Endodermal cell (in vitro differentiated cells): ENCODE results near the gene OSBPL5. TPM values are rescaled to one million over a fixed set of nuclear protein-coding genes. Genes with fewer than 3 reads are reported as not detected.

Source experiments
- DNase-seq: peaks from one replicate; pipeline ENCODE4 v3.0.0-alpha.2; 2017
- H3K27ac ChIP-seq: 2 replicates; pipeline ENCODE4 v1.5.1; 2013; ENCODE audit warnings: mild to moderate bottlenecking, low read depth, low read length, moderate library complexity
- H3K27me3 ChIP-seq: 2 replicates; pipeline ENCODE4 v1.6.1; 2013; ENCODE audit warnings: mild to moderate bottlenecking, low read length, moderate library complexity; ENCODE audit not compliant: insufficient read depth, control insufficient read depth, poor library complexity, severe bottlenecking
- H3K36me3 ChIP-seq: 2 replicates; pipeline ENCODE4 v1.7.0; 2013; ENCODE audit warnings: mild to moderate bottlenecking, low read length, moderate library complexity; ENCODE audit not compliant: control insufficient read depth, insufficient read depth
- H3K4me1 ChIP-seq: one replicate; pipeline ENCODE4 v1.7.0; 2013; ENCODE audit warnings: low read length; ENCODE audit not compliant: control insufficient read depth, insufficient read depth
- H3K4me3 ChIP-seq: 2 replicates; pipeline ENCODE4 v1.5.1; 2013; ENCODE audit warnings: mild to moderate bottlenecking, low read length, moderate library complexity
- H3K9ac ChIP-seq: 2 replicates; pipeline ENCODE4 v1.6.1; 2013; ENCODE audit warnings: mild to moderate bottlenecking, low read length, moderate library complexity; ENCODE audit not compliant: poor library complexity, severe bottlenecking; ENCODE audit errors: extremely low read depth
- H3K9me3 ChIP-seq: 2 replicates; pipeline ENCODE4 v1.6.1; 2013; ENCODE audit warnings: mild to moderate bottlenecking, low read length, moderate library complexity; ENCODE audit not compliant: control insufficient read depth
- H3K27ac Mint-ChIP-seq: 2 replicates; pipeline ENCODE4 v1.8.0; 2020; ENCODE audit warnings: mixed read lengths
- H3K27me3 Mint-ChIP-seq: 2 replicates; pipeline ENCODE4 v1.8.0; 2021; ENCODE audit warnings: mild to moderate bottlenecking, mixed read lengths; ENCODE audit not compliant: insufficient read depth
- H3K36me3 Mint-ChIP-seq: 2 replicates; pipeline ENCODE4 v1.8.0; 2020; ENCODE audit warnings: low read depth, mixed read lengths
- H3K4me1 Mint-ChIP-seq: 2 replicates; pipeline ENCODE4 v1.8.0; 2020; ENCODE audit warnings: mixed read lengths
- H3K4me3 Mint-ChIP-seq: 2 replicates; pipeline ENCODE4 v1.8.0; 2020; ENCODE audit warnings: mild to moderate bottlenecking, moderate library complexity, mixed read lengths
- H3K9me3 Mint-ChIP-seq: 2 replicates; pipeline ENCODE4 v1.8.0; 2020; ENCODE audit warnings: mild to moderate bottlenecking, mixed read lengths
- WGBS, 2 experiments: methylation state at CpG; one replicate each; pipeline versions ENCODE4 v1.1.5 to v1.1.7; 2013; ENCODE audit warnings: missing lambda C conversion rate in 2 of 2, mixed read lengths in 1 of 2; ENCODE audit not compliant: insufficient coverage in 1 of 2, insufficient read length in 1 of 2; 5-methylcytosine and 5-hydroxymethylcytosine counted together
- total RNA-seq, 2 donors: library from RNA; stranded (reverse); fragmentation: NEBNext Ultra II Directional in 1 of 2; extraction: Animal tissue kit (Norgen Biotek cat#: 25700) in 1 of 2; gene quantifications; 2 replicates in 1 of 2; 3 replicates in 1 of 2; pipeline ENCODE4 v1.2.1, GENCODE V29; 2021
- TF ChIP-seq, protein P1 (sequence below): fragments of 200-600 bp; sonication (generic); conservative IDR thresholded peaks from 2 replicates; pipeline ENCODE4 v1.5.0; 2021; ENCODE audit warnings: antibody characterized with exemption, mild to moderate bottlenecking

The OSBPL5 gene
- total RNA-seq, 2 donors from 2014 or later = 1.2 to 4.8 TPM

DNA sequence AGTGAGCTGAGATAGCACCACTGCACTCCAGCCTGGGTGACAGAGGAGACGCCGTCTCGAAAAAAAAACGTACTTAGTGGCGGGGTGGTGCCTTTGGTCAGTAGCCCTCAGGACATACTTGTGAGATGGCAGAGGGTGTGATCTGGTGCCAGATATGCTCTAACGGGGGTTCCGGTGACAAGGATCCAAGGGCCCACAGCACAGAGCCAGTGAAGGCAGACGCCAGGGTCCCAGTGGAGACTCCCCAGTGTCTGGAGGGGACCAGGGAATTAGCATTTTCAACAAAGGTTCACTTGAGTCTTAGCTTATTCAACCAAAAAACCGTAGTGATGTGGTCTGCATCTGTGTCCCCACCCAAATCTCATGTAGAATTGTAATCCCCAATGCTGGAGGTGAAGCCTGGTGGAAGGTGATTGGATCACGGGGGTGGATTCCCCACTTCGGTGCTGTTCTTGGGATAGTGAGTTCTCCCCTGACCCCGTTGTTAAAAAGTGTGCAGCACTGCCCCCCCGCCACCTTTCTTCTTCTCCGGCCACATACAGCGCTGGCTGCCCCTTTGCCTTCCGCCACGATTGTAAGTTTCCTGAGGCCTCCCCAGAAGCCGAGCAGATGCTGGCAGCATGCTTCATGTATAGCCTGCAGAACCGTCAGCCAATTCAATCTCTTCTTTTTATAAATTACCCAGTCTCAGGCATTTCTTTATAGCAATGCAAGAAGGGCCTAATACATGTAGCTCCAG lies 26.6 kb upstream of the OSBPL5 start:
- no peaks in the 10 kb centered on the region for H3K4me1 ChIP-seq
- no peaks in the 10 kb centered on the region for H3K36me3 ChIP-seq
- H3K4me1 Mint-ChIP-seq = peaks cover 4% of the 10 kb centered on the region
- no peak overlapping the region for H3K4me3 Mint-ChIP-seq
- no peaks in the 10 kb centered on the region for H3K9me3 ChIP-seq
- no peak overlapping the region for H3K4me3 ChIP-seq
- peaks cover 4% of the 10 kb centered on the region for H3K27me3 ChIP-seq
- H3K27ac ChIP-seq = no peak overlapping the region
- TF ChIP-seq, protein P1, sequence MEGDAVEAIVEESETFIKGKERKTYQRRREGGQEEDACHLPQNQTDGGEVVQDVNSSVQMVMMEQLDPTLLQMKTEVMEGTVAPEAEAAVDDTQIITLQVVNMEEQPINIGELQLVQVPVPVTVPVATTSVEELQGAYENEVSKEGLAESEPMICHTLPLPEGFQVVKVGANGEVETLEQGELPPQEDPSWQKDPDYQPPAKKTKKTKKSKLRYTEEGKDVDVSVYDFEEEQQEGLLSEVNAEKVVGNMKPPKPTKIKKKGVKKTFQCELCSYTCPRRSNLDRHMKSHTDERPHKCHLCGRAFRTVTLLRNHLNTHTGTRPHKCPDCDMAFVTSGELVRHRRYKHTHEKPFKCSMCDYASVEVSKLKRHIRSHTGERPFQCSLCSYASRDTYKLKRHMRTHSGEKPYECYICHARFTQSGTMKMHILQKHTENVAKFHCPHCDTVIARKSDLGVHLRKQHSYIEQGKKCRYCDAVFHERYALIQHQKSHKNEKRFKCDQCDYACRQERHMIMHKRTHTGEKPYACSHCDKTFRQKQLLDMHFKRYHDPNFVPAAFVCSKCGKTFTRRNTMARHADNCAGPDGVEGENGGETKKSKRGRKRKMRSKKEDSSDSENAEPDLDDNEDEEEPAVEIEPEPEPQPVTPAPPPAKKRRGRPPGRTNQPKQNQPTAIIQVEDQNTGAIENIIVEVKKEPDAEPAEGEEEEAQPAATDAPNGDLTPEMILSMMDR = no peak
- H3K9ac ChIP-seq = no peak overlapping the region
- no peak overlapping the region for H3K27ac Mint-ChIP-seq
- no peaks in the 10 kb centered on the region for H3K36me3 Mint-ChIP-seq
- DNase-seq = no peak
- peaks cover 58% of the 10 kb centered on the region for H3K27me3 Mint-ChIP-seq
- 91 to 95% methylated on average over 15 to 19 of the region's 19 CpGs for WGBS, 2 experiments
- H3K9me3 Mint-ChIP-seq = peaks cover 4% of the 10 kb centered on the region

DNA sequence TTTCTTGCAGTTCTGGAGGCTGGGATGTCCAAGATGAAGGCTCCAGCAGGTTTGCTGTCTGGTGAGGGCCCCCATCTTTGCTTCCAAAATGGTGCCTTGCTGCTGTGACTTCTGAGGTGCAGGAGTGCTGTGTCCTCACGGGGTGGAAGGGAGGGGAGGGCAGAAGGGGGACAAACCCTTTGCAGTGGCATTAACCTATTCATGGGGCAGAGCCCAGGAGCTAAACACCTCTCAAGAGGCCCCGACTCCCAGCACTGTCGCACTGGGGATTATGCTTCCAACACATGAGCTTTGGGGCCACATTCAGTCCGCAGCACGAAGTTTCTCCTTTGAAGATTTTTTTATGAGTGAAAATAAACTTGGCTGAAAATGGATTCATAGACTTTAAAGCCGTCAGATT lies 25.5 kb upstream of the OSBPL5 start:
- Histone ChIP-seq H3K9ac (no peak overlapping the region), H3K9me3 (no peaks in the 10 kb centered on the region), H3K27ac (no peak overlapping the region), H3K36me3 (no peaks in the 10 kb centered on the region), H3K27me3 (peaks cover 4% of the 10 kb centered on the region), H3K4me3 (no peak overlapping the region), H3K4me1 (no peaks in the 10 kb centered on the region)
- Mint-ChIP-seq H3K27ac (no peak overlapping the region), H3K4me1 (peaks cover 4% of the 10 kb centered on the region), H3K4me3 (no peak overlapping the region), H3K36me3 (no peaks in the 10 kb centered on the region), H3K27me3 (peaks cover 60% of the 10 kb centered on the region), H3K9me3 (peaks cover 4% of the 10 kb centered on the region)
- WGBS, 2 experiments = 88 to 94% methylated on average over 2 to 6 of the region's 6 CpGs
- peak; percentile 45 for DNase-seq
- TF ChIP-seq, protein P1 = no peak

DNA sequence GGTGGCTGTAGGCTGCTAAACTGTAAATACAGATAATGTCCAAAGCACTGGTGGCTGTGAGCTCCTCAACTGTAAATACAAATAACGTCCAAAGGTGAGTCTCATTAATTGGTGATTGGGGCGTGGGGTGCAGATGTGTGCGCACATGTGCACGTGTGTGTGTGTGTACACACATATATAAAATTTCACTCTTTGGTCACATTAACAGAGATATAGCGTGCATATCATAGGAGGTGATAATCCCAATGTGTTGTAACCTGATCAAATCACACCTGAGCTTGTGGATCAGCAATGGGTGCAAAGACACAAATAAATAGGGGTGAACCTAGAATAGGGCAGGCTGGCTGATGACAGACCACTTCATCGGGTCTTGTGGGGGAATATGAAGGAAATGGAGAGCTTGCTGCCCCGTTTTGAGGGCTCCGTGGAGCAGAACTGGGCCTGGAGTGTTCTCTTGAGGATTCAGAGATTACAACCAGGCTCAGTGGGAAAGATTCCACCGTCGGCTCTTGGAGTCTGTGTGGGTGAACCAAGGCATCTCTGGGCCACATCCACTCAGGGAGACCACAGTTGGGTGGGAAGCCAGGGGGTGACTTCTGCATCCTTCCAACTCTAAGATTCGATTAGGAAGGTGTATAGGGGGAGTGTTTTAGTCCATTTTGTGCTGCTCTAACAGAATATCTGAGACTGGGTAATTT lies 24.9 kb upstream of the OSBPL5 start:
- Histone ChIP-seq H3K36me3 (no peaks in the 10 kb centered on the region), H3K27ac (no peak overlapping the region), H3K27me3 (peaks cover 4% of the 10 kb centered on the region), H3K9ac (no peak overlapping the region), H3K9me3 (no peaks in the 10 kb centered on the region), H3K4me1 (no peaks in the 10 kb centered on the region), H3K4me3 (no peak overlapping the region)
- Mint-ChIP-seq H3K4me3 (no peak overlapping the region), H3K27me3 (peaks cover 60% of the 10 kb centered on the region), H3K27ac (no peak overlapping the region), H3K9me3 (peaks cover 4% of the 10 kb centered on the region), H3K36me3 (no peaks in the 10 kb centered on the region), H3K4me1 (peaks cover 4% of the 10 kb centered on the region)
- TF ChIP-seq, protein P1 = no peak
- WGBS, 2 experiments = 88 to 89% methylated on average over 5 to 9 of the region's 11 CpGs
- no peak for DNase-seq
